Measurements from ENCODE around the gene NARF. TPM values are rescaled to one million over a fixed set of nuclear protein-coding genes. Genes with fewer than 3 reads are reported as not detected.

NARF gene
- total RNA-seq, 3 donors from 2014 or later, result 49.7 to 56.0 (median 55.9) TPM

- Histone ChIP-seq H3K4me1 (ENCODE audit: low read depth) (peaks cover 6% of the 10 kb centered on the region), H3K9me3 (no peaks in the 10 kb centered on the region), H3K36me3 (ENCODE audit: low read depth) (no peaks in the 10 kb centered on the region), H3K4me3 (no peak overlapping the region)
- intact Hi-C loops (cut with DNase I, micrococcal nuclease), result loop anchor here in 1 of 2 donors (10.0 kb wide), 1 partner anchor 58 kb away; the partner anchor contains the start of gene TEX19
- ATAC-seq, result no peak
- no peak for DNase-seq
- TF ChIP-seq, protein P1, sequence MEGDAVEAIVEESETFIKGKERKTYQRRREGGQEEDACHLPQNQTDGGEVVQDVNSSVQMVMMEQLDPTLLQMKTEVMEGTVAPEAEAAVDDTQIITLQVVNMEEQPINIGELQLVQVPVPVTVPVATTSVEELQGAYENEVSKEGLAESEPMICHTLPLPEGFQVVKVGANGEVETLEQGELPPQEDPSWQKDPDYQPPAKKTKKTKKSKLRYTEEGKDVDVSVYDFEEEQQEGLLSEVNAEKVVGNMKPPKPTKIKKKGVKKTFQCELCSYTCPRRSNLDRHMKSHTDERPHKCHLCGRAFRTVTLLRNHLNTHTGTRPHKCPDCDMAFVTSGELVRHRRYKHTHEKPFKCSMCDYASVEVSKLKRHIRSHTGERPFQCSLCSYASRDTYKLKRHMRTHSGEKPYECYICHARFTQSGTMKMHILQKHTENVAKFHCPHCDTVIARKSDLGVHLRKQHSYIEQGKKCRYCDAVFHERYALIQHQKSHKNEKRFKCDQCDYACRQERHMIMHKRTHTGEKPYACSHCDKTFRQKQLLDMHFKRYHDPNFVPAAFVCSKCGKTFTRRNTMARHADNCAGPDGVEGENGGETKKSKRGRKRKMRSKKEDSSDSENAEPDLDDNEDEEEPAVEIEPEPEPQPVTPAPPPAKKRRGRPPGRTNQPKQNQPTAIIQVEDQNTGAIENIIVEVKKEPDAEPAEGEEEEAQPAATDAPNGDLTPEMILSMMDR (IDR thresholded peaks at IDR 0.05), result no peak
These were observed 45.7 kb upstream of the NARF start for GRCh38 chr17:82412535-82413520.

- Histone ChIP-seq H3K36me3 (ENCODE audit: low read depth) (no peaks in the 10 kb centered on the region), H3K9me3 (no peaks in the 10 kb centered on the region), H3K4me1 (ENCODE audit: low read depth) (peaks cover 16% of the 10 kb centered on the region), H3K4me3 (no peak overlapping the region)
- ATAC-seq, result peak; percentile 53
- DNase-seq, result peak in 2 of 3 donors; percentile 80 to 82
- TF ChIP-seq, protein P1 (IDR thresholded peaks at IDR 0.05), result peak; percentile 29
- intact Hi-C loops (cut with DNase I, micrococcal nuclease), result loop anchor here in 1 of 2 donors (10.0 kb wide), 1 partner anchor 60 kb away; the partner anchor contains the start of gene TEX19
These were observed 43.8 kb upstream of the NARF start for GRCh38 chr17:82414548-82415281.

DNA sequence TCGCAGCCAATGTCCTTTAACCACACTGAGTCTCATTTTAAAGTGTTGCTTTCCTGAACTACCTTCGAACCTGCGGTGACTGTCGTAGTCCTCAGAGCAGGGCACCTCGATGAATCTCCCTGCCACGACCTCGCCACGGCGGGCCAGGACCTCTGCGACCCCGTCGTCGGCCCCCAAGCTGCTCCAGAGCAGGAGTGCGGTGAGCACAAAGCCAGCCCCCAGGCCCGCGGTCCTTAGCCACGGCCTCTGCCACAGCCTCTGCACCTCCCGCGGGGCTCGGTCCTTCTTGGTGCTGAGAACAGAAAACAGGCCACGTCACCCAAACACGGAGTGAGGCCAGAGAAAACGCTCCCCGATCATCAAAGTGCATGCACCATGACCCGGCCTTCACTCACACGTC is 43.2 kb upstream of the NARF start:
- Histone ChIP-seq H3K36me3 (ENCODE audit: low read depth) (no peaks in the 10 kb centered on the region), H3K4me3 (no peak overlapping the region), H3K4me1 (ENCODE audit: low read depth) (peaks cover 18% of the 10 kb centered on the region), H3K9me3 (no peaks in the 10 kb centered on the region)
- TF ChIP-seq, protein P1 (IDR thresholded peaks at IDR 0.05), result no peak
- ATAC-seq (no peak), DNase-seq (no peak)
- intact Hi-C loops (cut with DNase I, micrococcal nuclease), result loop anchor here in 1 of 2 donors (10.0 kb wide), 1 partner anchor 61 kb away; the partner anchor contains the start of gene TEX19

- H3K36me3 ChIP-seq (ENCODE audit: low read depth), result no peaks in the 10 kb centered on the region
- TF ChIP-seq, protein P1 (IDR thresholded peaks at IDR 0.05), result no peak
- ATAC-seq (no peak), DNase-seq (no peak)
- H3K4me1 ChIP-seq (ENCODE audit: low read depth), result peaks cover 18% of the 10 kb centered on the region
- intact Hi-C loops (cut with DNase I, micrococcal nuclease), result loop anchor here in 1 of 2 donors (10.0 kb wide), 1 partner anchor 61 kb away; the partner anchor contains the start of gene TEX19
- H3K9me3 ChIP-seq, result no peaks in the 10 kb centered on the region
- no peak overlapping the region for H3K4me3 ChIP-seq
These were observed 42.8 kb upstream of the NARF start for GRCh38 chr17:82415786-82416185.

- Histone ChIP-seq H3K4me1 (ENCODE audit: low read depth) (peaks cover 18% of the 10 kb centered on the region), H3K36me3 (ENCODE audit: low read depth) (no peaks in the 10 kb centered on the region), H3K9me3 (no peaks in the 10 kb centered on the region), H3K4me3 (no peak overlapping the region)
- no peak for ATAC-seq
- intact Hi-C loops (cut with DNase I, micrococcal nuclease), result loop anchor here in 1 of 2 donors (10.0 kb wide), 1 partner anchor 61 kb away; the partner anchor contains the start of gene TEX19
- TF ChIP-seq, protein P1 (IDR thresholded peaks at IDR 0.05), result no peak
- DNase-seq, result no peak
These were observed 42.3 kb upstream of the NARF start for GRCh38 chr17:82416264-82416663.

Data from mucosa of descending colon (tissue), 3 donors.